ENCODE measurements around the gene FNBP1.

DNA sequence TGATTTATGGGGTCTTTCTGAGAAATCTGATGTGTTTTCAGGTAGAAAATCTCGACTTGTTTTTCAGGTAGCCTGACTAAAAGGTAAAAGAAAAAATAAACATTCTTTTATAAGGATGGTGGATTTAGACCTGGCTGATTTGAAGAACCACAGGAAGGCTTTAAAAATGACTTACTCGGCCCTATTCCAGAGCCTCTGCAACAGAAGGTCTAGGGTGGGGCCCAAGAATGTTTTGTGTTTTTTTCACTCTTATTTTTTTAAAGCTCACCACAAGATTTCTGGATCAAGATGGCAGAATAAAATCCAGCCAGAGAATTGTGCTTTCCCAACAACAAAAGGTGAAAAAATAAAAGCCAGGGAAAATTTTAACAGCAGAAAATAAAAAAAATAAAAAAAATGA lies 59.1 kb downstream of the FNBP1 start:
- TF ChIP-seq, protein P1, sequence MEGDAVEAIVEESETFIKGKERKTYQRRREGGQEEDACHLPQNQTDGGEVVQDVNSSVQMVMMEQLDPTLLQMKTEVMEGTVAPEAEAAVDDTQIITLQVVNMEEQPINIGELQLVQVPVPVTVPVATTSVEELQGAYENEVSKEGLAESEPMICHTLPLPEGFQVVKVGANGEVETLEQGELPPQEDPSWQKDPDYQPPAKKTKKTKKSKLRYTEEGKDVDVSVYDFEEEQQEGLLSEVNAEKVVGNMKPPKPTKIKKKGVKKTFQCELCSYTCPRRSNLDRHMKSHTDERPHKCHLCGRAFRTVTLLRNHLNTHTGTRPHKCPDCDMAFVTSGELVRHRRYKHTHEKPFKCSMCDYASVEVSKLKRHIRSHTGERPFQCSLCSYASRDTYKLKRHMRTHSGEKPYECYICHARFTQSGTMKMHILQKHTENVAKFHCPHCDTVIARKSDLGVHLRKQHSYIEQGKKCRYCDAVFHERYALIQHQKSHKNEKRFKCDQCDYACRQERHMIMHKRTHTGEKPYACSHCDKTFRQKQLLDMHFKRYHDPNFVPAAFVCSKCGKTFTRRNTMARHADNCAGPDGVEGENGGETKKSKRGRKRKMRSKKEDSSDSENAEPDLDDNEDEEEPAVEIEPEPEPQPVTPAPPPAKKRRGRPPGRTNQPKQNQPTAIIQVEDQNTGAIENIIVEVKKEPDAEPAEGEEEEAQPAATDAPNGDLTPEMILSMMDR (IDR thresholded peaks at IDR 0.05) = no peak
- TF ChIP-seq EZH2 (IDR thresholded peaks at IDR 0.05; ENCODE audit: borderline replicate concordance, insufficient read depth, low read depth, low read length, poor library complexity, severe bottlenecking) = no peak

Data from B cell (primary cell).